ENCODE data around the gene ATRNL1.

- no peak for TF ChIP-seq CTCF (IDR thresholded peaks at IDR 0.05)
- no peak for TF ChIP-seq POLR2AphosphoS5 (IDR thresholded peaks at IDR 0.05; ENCODE audit: insufficient read depth in 1 of 2, low read depth in 1 of 2)
Observed at GRCh38 chr10:115674496-115674895, 581.3 kb downstream of the ATRNL1 start.
